Measurements from ENCODE around the gene USP31.

USP31 gene

DNA sequence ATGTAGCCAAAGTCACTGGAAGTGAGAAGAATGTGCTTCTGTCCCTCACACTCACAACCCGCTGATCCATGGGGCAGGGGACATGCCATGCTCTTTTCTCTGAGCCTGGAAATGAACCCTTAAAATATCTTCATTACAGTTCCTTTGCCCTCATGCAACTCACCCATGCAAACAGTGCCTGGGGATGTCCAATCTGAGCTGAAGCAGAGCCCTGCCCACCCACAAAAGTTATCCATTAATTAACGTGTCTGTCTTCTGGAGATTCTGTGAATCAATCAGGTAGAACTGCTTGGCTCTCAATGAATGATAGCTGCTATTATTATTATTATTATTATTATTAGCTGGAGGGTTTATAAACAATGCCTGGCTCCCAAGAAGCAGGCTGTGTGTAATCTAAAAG, 133.7 kb downstream of the USP31 start:
- DNase-seq (ENCODE audit: low read depth, low spot score), result no peak

DNA sequence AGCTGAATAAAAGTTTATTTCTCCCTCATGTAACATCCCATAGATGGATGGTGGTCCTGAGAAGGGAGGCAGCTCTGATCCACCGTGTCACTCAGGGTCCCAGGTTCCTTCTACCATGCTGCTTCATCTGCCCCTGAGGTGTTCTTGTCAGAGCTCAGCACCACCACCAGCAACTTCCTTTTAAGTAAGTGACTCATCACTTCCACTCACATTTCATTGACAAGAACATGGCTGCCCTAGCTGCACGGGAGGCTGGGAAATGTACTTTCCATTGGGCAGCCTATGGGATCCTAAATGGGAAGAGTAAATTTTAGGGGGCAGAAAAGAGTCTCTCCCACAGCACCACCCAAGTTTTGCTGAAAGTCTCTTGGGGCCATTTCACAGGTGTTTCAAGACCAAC, 134.7 kb downstream of the USP31 start:
- DNase-seq (ENCODE audit: low read depth, low spot score), result no peak
